Measurements from ENCODE around the gene ZNF317. TPM values are rescaled to one million over a fixed set of nuclear protein-coding genes. Genes with fewer than 3 reads are reported as not detected.
"Not testable (repeated sequence)": the region's sequence is repeated elsewhere in the genome, so short reads cannot be mapped to it uniquely, and the experiment has no call there.

ZNF317 gene
- total RNA-seq, 1 experiment from 2014 or later = 26.5 TPM

DNA sequence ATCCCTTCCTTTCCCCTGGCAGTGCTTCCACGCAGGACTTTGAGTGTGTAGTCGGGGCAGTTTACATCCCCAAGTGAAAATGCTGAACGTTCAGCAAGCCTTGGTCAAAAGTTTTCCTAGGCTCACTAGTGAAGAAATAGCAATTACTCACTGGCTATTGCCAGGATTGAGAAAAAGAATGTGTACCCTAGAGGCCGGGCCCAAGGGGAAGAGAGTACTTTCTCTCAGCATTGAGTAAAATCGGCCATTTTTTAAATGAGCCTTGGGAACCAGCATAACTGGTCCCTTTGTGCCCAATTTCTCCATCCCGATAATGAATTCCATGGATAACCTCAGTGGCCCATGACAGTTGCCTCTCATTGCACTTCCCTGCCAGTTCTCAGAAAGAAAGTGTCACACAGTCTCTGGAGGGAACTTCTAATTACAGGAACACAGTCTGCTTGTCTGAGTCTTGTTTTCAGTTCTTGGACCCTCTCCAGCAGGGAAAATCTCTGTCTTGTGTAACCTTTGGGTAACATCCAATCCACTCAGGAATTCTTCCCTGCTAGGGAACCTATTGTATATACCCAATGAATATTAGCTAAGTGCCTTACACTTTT is 31.3 kb downstream of the ZNF317 start:
- DNase-seq (ENCODE audit: low read depth) = no peak

- DNase-seq (ENCODE audit: low read depth) = no peak
Observed at GRCh38 chr19:9175326-9175725, 35.1 kb downstream of the ZNF317 start.

- DNase-seq (ENCODE audit: low read depth) = peak; percentile 30
Observed at GRCh38 chr19:9178901-9179300, 38.7 kb downstream of the ZNF317 start, which contains the start of gene OR7D2. OR7D2 (plus strand) TSS chr19:9178979; CDS start chr19:9185782, 6,803 bp downstream.

DNA sequence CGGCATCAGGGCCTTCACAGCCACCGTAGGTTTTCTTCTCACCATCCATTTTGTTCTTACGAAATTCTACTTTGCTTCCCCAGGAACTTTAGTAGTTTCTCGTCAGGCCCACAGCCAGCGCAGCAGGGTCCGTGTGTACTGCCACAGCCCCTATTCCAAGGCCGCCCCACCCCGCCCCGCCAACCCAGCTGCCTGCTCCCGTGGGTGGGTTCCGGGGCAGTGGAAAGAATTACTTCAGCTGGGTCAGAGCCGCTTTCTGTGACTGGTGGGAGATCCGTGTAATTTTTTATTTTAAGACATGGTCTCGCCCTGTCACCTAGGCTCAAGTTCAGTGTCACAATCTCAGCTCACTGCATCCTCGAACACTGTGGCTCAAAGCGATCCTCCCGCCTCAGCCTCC is 42.8 kb downstream of the ZNF317 start:
- no peak for DNase-seq (ENCODE audit: low read depth)

- DNase-seq (ENCODE audit: low read depth) = no peak
Observed at GRCh38 chr19:9187191-9187590, 47.0 kb downstream of the ZNF317 start.

GRCh38 chr19:9189535-9189934 is 49.3 kb downstream of the ZNF317 start:
- no peak for DNase-seq (ENCODE audit: low read depth)

- DNase-seq (ENCODE audit: low read depth) = not testable (repeated sequence)
Observed at GRCh38 chr19:9198044-9198443, 57.8 kb downstream of the ZNF317 start.

GRCh38 chr19:9205501-9206113 is 65.4 kb downstream of the ZNF317 start:
- DNase-seq (ENCODE audit: low read depth) = peak; percentile 59

Other genes with a start within 250 kb of the ZNF317 start
- gene MUC16, start 130.0 kb upstream of the ZNF317 start, total RNA-seq (2014; rRNA removed; shearing (Covaris generic)) = not detected in 2 replicates
- gene OR1M1, start 53.3 kb upstream of the ZNF317 start, total RNA-seq (2014; rRNA removed; shearing (Covaris generic)) = not detected in 2 replicates
- not detected in 2 replicates for gene OR7G2, start 32.9 kb upstream of the ZNF317 start, total RNA-seq (2014; rRNA removed; shearing (Covaris generic))
- not detected in 2 replicates for gene OR7G1, start 24.6 kb upstream of the ZNF317 start, total RNA-seq (2014; rRNA removed; shearing (Covaris generic))
- gene OR7G3, start 13.4 kb upstream of the ZNF317 start, total RNA-seq (2014; rRNA removed; shearing (Covaris generic)) = not detected in 2 replicates
- 0.05 and 0.12 TPM in 2 replicates for gene OR7D2, start 38.6 kb downstream of the ZNF317 start, total RNA-seq (2014; rRNA removed; shearing (Covaris generic))
- not detected in 2 replicates for gene OR7D4, start 79.2 kb downstream of the ZNF317 start, total RNA-seq (2014; rRNA removed; shearing (Covaris generic))
- not detected in 2 replicates for gene OR7E24, start 110.5 kb downstream of the ZNF317 start, total RNA-seq (2014; rRNA removed; shearing (Covaris generic))
- 5.9 and 18.5 TPM in 2 replicates for gene ZNF699, start 169.4 kb downstream of the ZNF317 start, total RNA-seq (2014; rRNA removed; shearing (Covaris generic))
- 7.0 and 13.5 TPM in 2 replicates for gene ZNF559, start 183.8 kb downstream of the ZNF317 start, total RNA-seq (2014; rRNA removed; shearing (Covaris generic))
- 3.1 and 4.0 TPM in 2 replicates for gene ZNF177, start 222.6 kb downstream of the ZNF317 start, total RNA-seq (2014; rRNA removed; shearing (Covaris generic))